CD4-positive, alpha-beta T cell treated with Interleukin-15 for 4 hours (primary cell): ENCODE results near the gene MAOA.
"Not testable (repeated sequence)": the region's sequence is repeated elsewhere in the genome, so short reads cannot be mapped to it uniquely, and the experiment has no call there.

ENCODE experiments used
- DNase-seq: peaks from one replicate; pipeline ENCODE4 v3.0.0-alpha.2; 2020; ENCODE audit warnings: low spot score

MAOA gene

GRCh38 chrX:43656005-43656494, at the start of gene MAOA:
Gene MAOA (plus strand): TSS chrX:43656299. CDS start chrX:43656342, 43 bp downstream.
- DNase-seq = peak; percentile 9

- DNase-seq = no peak
Measured at GRCh38 chrX:43612400-43612799, 43.7 kb upstream of the MAOA start.

- DNase-seq = no peak
Measured at GRCh38 chrX:43615660-43616059, 40.4 kb upstream of the MAOA start.

- no peak for DNase-seq
Measured at GRCh38 chrX:43618366-43619205, 37.5 kb upstream of the MAOA start.

GRCh38 chrX:43619861-43620260, 36.2 kb upstream of the MAOA start:
- DNase-seq = not testable (repeated sequence)

GRCh38 chrX:43627147-43627546, 29.0 kb upstream of the MAOA start:
- no peak for DNase-seq

GRCh38 chrX:43627669-43628068, 28.4 kb upstream of the MAOA start:
- DNase-seq = no peak

GRCh38 chrX:43629229-43629628, 26.9 kb upstream of the MAOA start:
- DNase-seq = no peak

- no peak for DNase-seq
Measured at GRCh38 chrX:43631841-43632240, 24.3 kb upstream of the MAOA start.

- DNase-seq = no peak
Measured at GRCh38 chrX:43633081-43633480, 23.0 kb upstream of the MAOA start.

GRCh38 chrX:43633757-43634156, 22.3 kb upstream of the MAOA start:
- no peak for DNase-seq

GRCh38 chrX:43640482-43640881, 15.6 kb upstream of the MAOA start:
- no peak for DNase-seq

- no peak for DNase-seq
Measured at GRCh38 chrX:43641691-43642090, 14.4 kb upstream of the MAOA start.

GRCh38 chrX:43643201-43643600, 12.9 kb upstream of the MAOA start:
- DNase-seq = no peak

- no peak for DNase-seq
Measured at GRCh38 chrX:43643662-43644061, 12.4 kb upstream of the MAOA start.

GRCh38 chrX:43644124-43644701, 11.9 kb upstream of the MAOA start:
- no peak for DNase-seq

- no peak for DNase-seq
Measured at GRCh38 chrX:43646800-43647199, 9.3 kb upstream of the MAOA start.

GRCh38 chrX:43654431-43655150, 1.5 kb upstream of the MAOA start:
- DNase-seq = peak; percentile 88

GRCh38 chrX:43655151-43656004, 721 bp upstream of the MAOA start:
- peak; percentile 6 for DNase-seq

- no peak for DNase-seq
Measured at GRCh38 chrX:43657671-43658070, 1.6 kb downstream of the MAOA start.

GRCh38 chrX:43661521-43662240, 5.6 kb downstream of the MAOA start:
- DNase-seq = no peak
